GM12878 (cell line): Measurements from ENCODE around the gene BHLHA15. TPM values are rescaled to one million over a fixed set of nuclear protein-coding genes. Genes with fewer than 3 reads are reported as not detected.

Experiments
- ATAC-seq: fragments of 200-7000 bp; cut with Tn5 transposase; 3 replicates; pipeline ENCODE4 v1.9.1; 2020; ENCODE audit warnings: mild to moderate bottlenecking, moderate library complexity
- BruUV-seq: library from RNA; stranded (reverse); fragments of 400-500 nt; replicated peaks from 2 replicates; lab custom pipeline; 2021; lab: Mats Ljungman, UMichigan
- CTCF ChIA-PET: fragments of 300-600 bp; sonication (Branson Sonifier 250); formaldehyde crosslinking; extraction: SDS; loops from one replicate; lab custom pipeline; 2021; ENCODE audit warnings: inconsistent platforms; lab: Yijun Ruan, JAX
- POLR2A ChIA-PET: fragments of 350-600 bp; formaldehyde crosslinking; extraction: SDS; loops from one replicate; lab custom pipeline; 2021; ENCODE audit warnings: inconsistent platforms; lab: Charles Lee
- RAD21 ChIA-PET: fragments of 300-600 bp; sonication (Branson Sonifier 250); formaldehyde crosslinking; loops from one replicate; lab custom pipeline; 2023; ENCODE audit warnings: antibody characterized with exemption; ENCODE audit not compliant: unreplicated experiment; lab: Charles Lee
- SMC1A ChIA-PET: fragments of 300-600 bp; sonication (Branson Sonifier 250); formaldehyde crosslinking; loops from one replicate; lab custom pipeline; 2023; ENCODE audit not compliant: unreplicated experiment, uncharacterized antibody; lab: Charles Lee
- DNase-seq: peaks from one replicate; pipeline ENCODE4 v3.0.0-alpha.2; 2011; ENCODE audit warnings: low read depth, low spot score
- FAIRE-seq: peaks from 3 replicates; lab custom pipeline; 2011; peaks lifted over from hg19 to GRCh38; lab: Jason Lieb, UNC
- H2AFZ ChIP-seq: 2 replicates; pipeline ENCODE4 v1.6.0; 2011; ENCODE audit warnings: low read depth, low read length, control low read depth; ENCODE audit not compliant: control insufficient read depth
- H3K27ac ChIP-seq: 2 replicates; pipeline ENCODE4 v1.5.1; 2011; ENCODE audit warnings: control low read depth; ENCODE audit not compliant: control insufficient read depth, insufficient read depth
- H3K27me3 ChIP-seq, 2 experiments: replicated peaks in 1 of 2; 2 replicates each; pipeline versions ENCODE4 v1.6.0 to v1.6.1; 2011; ENCODE audit warnings: low read length in 1 of 2; ENCODE audit not compliant: control insufficient read depth in 2 of 2, insufficient read depth in 2 of 2
- H3K36me3 ChIP-seq, 2 experiments: 2 replicates each; pipeline ENCODE4 v1.5.1; 2011; ENCODE audit warnings: low read length in 1 of 2; ENCODE audit not compliant: control insufficient read depth in 2 of 2, insufficient read depth in 2 of 2
- H3K4me1 ChIP-seq: 2 replicates; pipeline ENCODE4 v1.6.1; 2011; ENCODE audit warnings: mild to moderate bottlenecking, low read length, moderate library complexity, mixed read lengths; ENCODE audit not compliant: control insufficient read depth, insufficient read depth
- H3K4me2 ChIP-seq: 2 replicates; pipeline ENCODE4 v1.6.0; 2011; ENCODE audit warnings: control low read depth; ENCODE audit not compliant: control insufficient read depth, insufficient read depth
- H3K4me3 ChIP-seq: fragments of 200-600 bp; sonication (generic); 2 replicates; pipeline ENCODE4 v1.5.1; 2016
- H3K79me2 ChIP-seq: 2 replicates; pipeline ENCODE4 v1.6.0; 2011; ENCODE audit warnings: low read length; ENCODE audit not compliant: control insufficient read depth, insufficient read depth
- H3K9ac ChIP-seq: 2 replicates; pipeline ENCODE4 v1.8.0; 2011; ENCODE audit warnings: low read length, control low read depth, mixed read lengths; ENCODE audit not compliant: control insufficient read depth, insufficient read depth
- H3K9me3 ChIP-seq: replicated peaks from 3 replicates; pipeline ENCODE4 v1.5.1; 2011; ENCODE audit warnings: mild to moderate bottlenecking, low read length; ENCODE audit not compliant: control insufficient read depth, insufficient read depth
- H4K20me1 ChIP-seq: 2 replicates; pipeline ENCODE4 v1.6.0; 2011; ENCODE audit not compliant: control insufficient read depth, insufficient read depth
- FOS ChIP-seq: IDR thresholded peaks from 3 replicates; pipeline ENCODE4 v1.6.1; 2011; ENCODE audit warnings: borderline replicate concordance; ENCODE audit not compliant: insufficient read length; ENCODE audit errors: extremely low read depth
- NBN ChIP-seq: fragments of 450-650 bp; IDR thresholded peaks from 2 replicates; pipeline ENCODE4 v1.6.1; 2016
- PAX8 ChIP-seq: fragments of 450-650 bp; IDR thresholded peaks from 2 replicates; pipeline ENCODE4 v1.6.1; 2017; ENCODE audit warnings: mild to moderate bottlenecking, moderate library complexity
- SRF ChIP-seq, 2 experiments: IDR thresholded peaks; 2 replicates each; pipeline ENCODE4 v1.6.1; 2011; ENCODE audit warnings: low read depth in 2 of 2, low read length in 2 of 2, mild to moderate bottlenecking in 1 of 2, moderate library complexity in 1 of 2
- WGBS: methylation state at CpG from one replicate; pipeline ENCODE4 v1.1.6; 2016; ENCODE audit warnings: low lambda C conversion rate; ENCODE audit not compliant: insufficient replicate concordance, insufficient coverage; ENCODE audit errors: missing lambda C conversion rate; 5-methylcytosine and 5-hydroxymethylcytosine counted together
- in situ Hi-C: fragments of 300-500 bp; cut with MboI; formaldehyde crosslinking; loops from 9 replicates; pipeline ENCODE4 v1.14.3; 2018; ENCODE audit warnings: mixed read lengths
- intact Hi-C: fragments of 100-400 bp; cut with micrococcal nuclease; formaldehyde crosslinking; loops from one replicate; pipeline ENCODE4 v1.14.2; 2022; ENCODE audit not compliant: unreplicated experiment
- polyA plus RNA-seq, 11 experiments: library from polyadenylated mRNA; depleted of rRNA in 4 of 11; unstranded in 6 of 11; stranded (reverse) in 5 of 11; fragments of >200 nt; fragmentation: Nextera tagmentation in 4 of 11; fragmentation: Illumina TruSeq in 1 of 11; extraction: Ambion mirVana in 4 of 11; extraction: Trizol in 1 of 11; gene quantifications; 1 replicate in 1 of 11; 2 replicates in 10 of 11; pipeline versions ENCODE4 v1.2.1 to v1.2.3, GENCODE V29; 2011 to 2016; ENCODE audit warnings: inconsistent platforms in 2 of 11, missing spikeins in 2 of 11, low read depth in 1 of 11
- total RNA-seq, 4 experiments: library from RNA; depleted of rRNA in 3 of 4; stranded (reverse); fragments of >200 nt in 3 of 4; fragmentation: Illumina TruSeq in 1 of 4; extraction: Trizol in 1 of 4; gene quantifications; 2 replicates each; pipeline versions ENCODE4 v1.2.1 to v1.2.3, GENCODE V29; 2013 to 2021
- TF ChIP-seq, protein P1 (sequence below): fragments of 150-350 bp; IDR thresholded peaks from 2 replicates; pipeline ENCODE4 v1.6.1; 2014; ENCODE audit warnings: mild to moderate bottlenecking, low read depth, low read length
- TF ChIP-seq, protein P2 (sequence below): fragments of 450-650 bp; IDR thresholded peaks from 2 replicates; pipeline ENCODE4 v1.6.1; 2017; ENCODE audit warnings: mild to moderate bottlenecking, low read depth, inconsistent platforms; ENCODE audit not compliant: poor library complexity, severe bottlenecking

Gene BHLHA15
- total and polyA plus RNA-seq, 10 of the 15 experiments (the other 5 are each of a cell fraction or from before 2014, with no cell fraction given), result 0.54 to 4.2 (median 2.5) TPM; not detected in 4

DNA sequence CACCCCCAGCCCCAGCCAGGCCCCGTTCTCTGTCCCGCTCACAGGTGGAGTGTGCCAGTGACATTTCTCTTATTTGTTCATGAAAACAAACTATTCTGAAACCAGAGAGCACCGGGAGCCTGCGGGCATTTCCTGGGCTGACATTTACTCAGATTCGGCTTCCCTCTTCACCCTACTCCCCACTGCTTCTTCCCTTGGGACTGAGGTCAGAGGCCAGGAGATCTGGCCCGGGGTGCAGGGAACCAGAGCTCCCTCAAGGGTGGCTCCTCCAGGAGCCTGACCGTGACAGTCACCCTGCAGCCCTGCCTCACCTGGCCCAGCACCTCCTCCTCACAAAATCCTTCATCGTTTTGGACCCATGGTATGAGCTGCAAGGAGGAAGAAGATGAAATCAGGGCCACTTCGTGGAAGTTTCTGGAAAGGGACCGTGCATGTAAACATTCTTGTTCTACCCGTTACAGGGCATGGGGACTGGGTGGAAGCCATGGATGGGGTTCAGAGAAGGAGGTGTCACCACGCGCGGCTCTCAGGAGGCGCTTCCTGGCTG, 12.2 kb downstream of the BHLHA15 start:
- in situ Hi-C loops (no loop called here), intact Hi-C loops (no loop called here)
- Histone ChIP-seq H3K27me3 (no peaks in the 10 kb centered on the region), H3K4me1 (peaks cover 17% of the 10 kb centered on the region), H3K9me3 (no peaks in the 10 kb centered on the region), H3K4me2 (no peak overlapping the region), H3K27ac (no peak overlapping the region), H3K9ac (no peak overlapping the region), H3K36me3 (no peaks in the 10 kb centered on the region), H3K4me3 (no peak overlapping the region), H2AFZ (no peak overlapping the region), H3K79me2 (no peaks in the 10 kb centered on the region), H4K20me1 (no peaks in the 10 kb centered on the region)
- FAIRE-seq (no peak), ATAC-seq (no peak), DNase-seq (no peak)
- POLR2A ChIA-PET, result no interaction called here
- TF ChIP-seq FOS, result no peak
- no peak for TF ChIP-seq PAX8
- TF ChIP-seq, protein P1, sequence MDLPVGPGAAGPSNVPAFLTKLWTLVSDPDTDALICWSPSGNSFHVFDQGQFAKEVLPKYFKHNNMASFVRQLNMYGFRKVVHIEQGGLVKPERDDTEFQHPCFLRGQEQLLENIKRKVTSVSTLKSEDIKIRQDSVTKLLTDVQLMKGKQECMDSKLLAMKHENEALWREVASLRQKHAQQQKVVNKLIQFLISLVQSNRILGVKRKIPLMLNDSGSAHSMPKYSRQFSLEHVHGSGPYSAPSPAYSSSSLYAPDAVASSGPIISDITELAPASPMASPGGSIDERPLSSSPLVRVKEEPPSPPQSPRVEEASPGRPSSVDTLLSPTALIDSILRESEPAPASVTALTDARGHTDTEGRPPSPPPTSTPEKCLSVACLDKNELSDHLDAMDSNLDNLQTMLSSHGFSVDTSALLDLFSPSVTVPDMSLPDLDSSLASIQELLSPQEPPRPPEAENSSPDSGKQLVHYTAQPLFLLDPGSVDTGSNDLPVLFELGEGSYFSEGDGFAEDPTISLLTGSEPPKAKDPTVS, result no peak
- no peak for TF ChIP-seq NBN
- TF ChIP-seq, protein P2, sequence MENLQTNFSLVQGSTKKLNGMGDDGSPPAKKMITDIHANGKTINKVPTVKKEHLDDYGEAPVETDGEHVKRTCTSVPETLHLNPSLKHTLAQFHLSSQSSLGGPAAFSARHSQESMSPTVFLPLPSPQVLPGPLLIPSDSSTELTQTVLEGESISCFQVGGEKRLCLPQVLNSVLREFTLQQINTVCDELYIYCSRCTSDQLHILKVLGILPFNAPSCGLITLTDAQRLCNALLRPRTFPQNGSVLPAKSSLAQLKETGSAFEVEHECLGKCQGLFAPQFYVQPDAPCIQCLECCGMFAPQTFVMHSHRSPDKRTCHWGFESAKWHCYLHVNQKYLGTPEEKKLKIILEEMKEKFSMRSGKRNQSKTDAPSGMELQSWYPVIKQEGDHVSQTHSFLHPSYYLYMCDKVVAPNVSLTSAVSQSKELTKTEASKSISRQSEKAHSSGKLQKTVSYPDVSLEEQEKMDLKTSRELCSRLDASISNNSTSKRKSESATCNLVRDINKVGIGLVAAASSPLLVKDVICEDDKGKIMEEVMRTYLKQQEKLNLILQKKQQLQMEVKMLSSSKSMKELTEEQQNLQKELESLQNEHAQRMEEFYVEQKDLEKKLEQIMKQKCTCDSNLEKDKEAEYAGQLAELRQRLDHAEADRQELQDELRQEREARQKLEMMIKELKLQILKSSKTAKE, result no peak
- no peak for TF ChIP-seq SRF (IDR thresholded peaks at IDR 0.05; ENCODE audit: low read depth in 2 of 2, low read length in 2 of 2)
- BruUV-seq, result no TSS peak
- WGBS, result 70% methylated on average over 13 of the region's 15 CpGs
- SMC1A ChIA-PET, result no interaction called here
- RAD21 ChIA-PET, result no interaction called here
- CTCF ChIA-PET, result no interaction called here
